ENCODE data around the gene ZNF227.
A peak's percentile ranks its signal among the peaks of the same experiment; 100 is the strongest.
"Not testable (repeated sequence)": the region's sequence is repeated elsewhere in the genome, so short reads cannot be mapped to it uniquely, and the experiment has no call there.

The ZNF227 gene

GRCh38 chr19:44252332-44252731, 40.0 kb downstream of the ZNF227 start:
- not testable (repeated sequence) for DNase-seq (ENCODE audit: low spot score)

GRCh38 chr19:44253392-44253791, 41.1 kb downstream of the ZNF227 start:
- not testable (repeated sequence) for DNase-seq (ENCODE audit: low spot score)

- DNase-seq (ENCODE audit: low spot score), result no peak
These were observed 42.2 kb downstream of the ZNF227 start for GRCh38 chr19:44254496-44254895.

- DNase-seq (ENCODE audit: low spot score), result no peak
These were observed 43.5 kb downstream of the ZNF227 start for GRCh38 chr19:44255705-44256411.

- no peak for DNase-seq (ENCODE audit: low spot score)
These were observed 45.8 kb downstream of the ZNF227 start for GRCh38 chr19:44258136-44258535.

GRCh38 chr19:44258835-44259413, 46.6 kb downstream of the ZNF227 start:
- DNase-seq (ENCODE audit: low spot score), result no peak

- DNase-seq (ENCODE audit: low spot score), result peak; percentile 2
These were observed 48.0 kb downstream of the ZNF227 start for GRCh38 chr19:44260343-44260681.

- DNase-seq (ENCODE audit: low spot score), result no peak
These were observed 48.5 kb downstream of the ZNF227 start for GRCh38 chr19:44260695-44261446.

- no peak for DNase-seq (ENCODE audit: low spot score)
These were observed 65.0 kb downstream of the ZNF227 start for GRCh38 chr19:44277331-44277730.

GRCh38 chr19:44278181-44278690, 65.9 kb downstream of the ZNF227 start:
- no peak for DNase-seq (ENCODE audit: low spot score)

GRCh38 chr19:44280916-44281315, 68.6 kb downstream of the ZNF227 start:
- no peak for DNase-seq (ENCODE audit: low spot score)

GRCh38 chr19:44282846-44283245, 70.5 kb downstream of the ZNF227 start:
- no peak for DNase-seq (ENCODE audit: low spot score)

- DNase-seq (ENCODE audit: low spot score), result no peak
These were observed 72.6 kb downstream of the ZNF227 start for GRCh38 chr19:44284968-44285367.
